DMS53 (cell line): ENCODE results near the gene UNC5B.

ENCODE experiments used
- DNase-seq: peaks from one replicate; lab custom pipeline; 2025; lab: John Stamatoyannopoulos, UW

UNC5B gene

DNA sequence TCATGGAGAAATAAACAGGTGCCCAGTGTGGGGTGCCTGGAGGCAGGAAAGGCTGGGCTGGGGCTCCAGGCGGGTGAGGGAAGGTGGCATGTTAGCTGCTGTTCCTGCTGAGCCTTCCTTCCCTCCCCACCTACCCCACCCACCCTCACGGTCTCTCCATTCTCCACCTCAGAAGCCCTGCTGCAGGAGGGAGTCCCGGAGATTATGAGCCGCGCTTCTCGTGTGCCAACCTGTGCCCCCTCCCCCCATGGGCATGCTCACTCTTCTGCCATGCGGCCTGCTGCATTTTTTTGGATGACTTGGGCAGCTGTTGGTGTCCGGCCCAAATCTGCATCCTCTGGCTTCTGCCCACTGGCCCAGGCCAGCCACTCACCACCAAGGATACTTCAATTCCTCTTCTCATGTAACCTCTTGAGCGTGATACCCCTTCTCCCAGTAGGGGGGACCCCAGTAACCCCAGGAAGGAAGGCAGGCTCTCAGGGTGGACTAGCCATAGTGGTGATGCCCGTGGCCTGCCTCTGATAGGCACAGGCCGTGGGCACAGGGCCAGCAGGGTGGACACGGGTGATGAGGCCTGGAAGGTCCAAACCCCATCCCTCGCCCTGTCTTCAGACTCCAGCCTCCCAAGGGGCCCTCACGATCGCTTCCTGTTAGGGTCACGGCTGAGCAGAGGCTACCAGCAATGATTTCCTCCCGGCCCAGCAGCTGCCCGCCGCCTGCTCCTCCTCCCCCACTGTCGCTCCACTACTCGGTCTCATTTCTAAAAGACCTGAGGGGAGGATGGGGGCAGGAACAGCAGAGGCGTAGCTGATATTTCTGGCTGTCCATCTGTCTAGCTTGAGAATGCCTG, 27.8 kb downstream of the UNC5B start:
- no peak for DNase-seq

DNA sequence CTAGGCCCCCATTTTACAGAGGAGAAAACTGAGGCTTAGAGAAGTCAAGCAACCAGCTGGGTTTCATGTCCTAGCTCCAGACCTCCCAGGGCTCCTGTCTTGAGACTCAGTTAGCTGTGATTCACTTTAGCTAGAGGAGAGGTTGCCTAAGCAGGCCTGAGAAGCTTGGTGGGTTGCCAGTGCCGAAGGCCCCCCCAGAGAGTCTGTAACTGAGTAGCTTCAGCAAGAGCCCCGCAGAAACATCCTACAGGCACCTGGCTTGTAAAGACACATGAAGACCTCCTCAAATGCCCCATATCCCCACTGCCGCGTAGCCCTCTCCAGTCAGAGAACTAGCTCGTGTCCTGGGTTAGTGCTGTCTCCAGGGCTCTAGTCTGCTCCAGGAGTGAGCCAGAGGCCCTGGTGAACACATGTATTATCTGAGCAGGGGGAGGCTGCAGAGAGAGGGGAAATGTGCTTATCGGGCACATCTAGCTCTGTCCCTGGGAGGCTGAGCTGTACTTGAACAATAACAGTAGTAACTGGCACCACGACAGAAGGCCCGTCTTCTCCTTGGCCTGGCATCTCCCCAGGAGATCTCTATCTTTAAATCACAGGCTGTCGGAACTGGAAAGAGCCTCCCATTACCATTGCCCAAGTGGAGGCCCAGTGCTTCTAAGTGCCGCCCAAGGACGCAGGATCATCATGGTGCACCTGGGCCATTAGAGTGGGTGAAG, 28.9 kb downstream of the UNC5B start:
- no peak for DNase-seq

DNA sequence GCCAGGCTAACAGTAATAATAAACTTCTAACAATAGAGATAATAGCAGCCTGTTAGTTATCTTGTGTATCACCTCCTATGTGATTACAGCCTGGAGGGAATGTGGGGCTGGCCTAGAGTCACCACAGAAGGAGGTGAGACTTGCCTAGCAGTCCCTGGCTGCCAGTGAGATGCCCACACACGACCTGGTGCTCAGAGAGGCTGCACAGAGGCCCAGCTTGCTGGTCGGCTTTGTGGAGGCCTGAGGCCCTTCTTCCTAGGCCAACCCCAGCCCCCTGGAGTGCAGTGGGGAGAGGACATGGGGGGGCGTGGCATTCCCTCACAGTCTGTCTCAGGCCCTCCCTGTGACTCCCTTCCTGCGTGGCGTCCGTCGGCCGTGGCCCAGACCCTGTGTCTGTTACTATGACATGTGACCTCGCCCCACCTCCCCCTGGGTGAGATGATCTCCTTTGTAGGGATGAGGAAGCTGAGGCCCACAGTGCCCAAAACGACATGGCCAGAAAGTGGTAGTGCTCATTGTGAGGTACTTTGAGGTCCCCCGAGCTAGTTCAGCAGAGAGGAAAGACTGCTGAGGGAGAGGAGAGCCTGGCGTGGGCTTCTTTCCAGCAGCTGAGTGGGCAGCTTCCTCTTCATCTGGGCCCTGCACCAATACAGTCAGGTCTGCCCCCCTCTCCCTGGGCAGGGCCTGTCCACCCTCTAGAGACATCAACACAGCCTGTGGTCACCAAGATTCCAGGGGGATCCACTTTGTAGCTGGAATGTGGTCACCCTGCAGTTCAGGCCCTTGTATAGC, 29.7 kb downstream of the UNC5B start:
- no peak for DNase-seq

DNA sequence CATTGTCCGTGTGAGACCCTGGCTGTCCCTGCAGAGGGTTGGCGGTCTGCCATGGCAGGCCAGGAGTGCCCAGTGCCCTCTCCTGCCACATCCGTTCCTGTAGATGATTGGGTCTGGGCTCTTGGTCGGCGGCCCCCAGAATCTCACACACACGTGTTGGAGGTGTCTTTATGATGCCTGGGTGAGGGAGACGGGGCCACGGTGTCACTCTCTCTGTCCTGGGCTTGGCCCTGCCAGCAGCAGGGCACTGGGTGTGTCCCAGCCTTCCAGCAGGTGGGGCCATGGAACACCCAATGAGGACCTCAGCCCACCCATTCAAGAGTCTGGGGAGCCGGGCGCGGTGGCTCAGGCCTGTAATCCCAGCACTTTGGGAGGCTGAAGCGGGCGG, 30.2 kb downstream of the UNC5B start:
- DNase-seq, result no peak

DNA sequence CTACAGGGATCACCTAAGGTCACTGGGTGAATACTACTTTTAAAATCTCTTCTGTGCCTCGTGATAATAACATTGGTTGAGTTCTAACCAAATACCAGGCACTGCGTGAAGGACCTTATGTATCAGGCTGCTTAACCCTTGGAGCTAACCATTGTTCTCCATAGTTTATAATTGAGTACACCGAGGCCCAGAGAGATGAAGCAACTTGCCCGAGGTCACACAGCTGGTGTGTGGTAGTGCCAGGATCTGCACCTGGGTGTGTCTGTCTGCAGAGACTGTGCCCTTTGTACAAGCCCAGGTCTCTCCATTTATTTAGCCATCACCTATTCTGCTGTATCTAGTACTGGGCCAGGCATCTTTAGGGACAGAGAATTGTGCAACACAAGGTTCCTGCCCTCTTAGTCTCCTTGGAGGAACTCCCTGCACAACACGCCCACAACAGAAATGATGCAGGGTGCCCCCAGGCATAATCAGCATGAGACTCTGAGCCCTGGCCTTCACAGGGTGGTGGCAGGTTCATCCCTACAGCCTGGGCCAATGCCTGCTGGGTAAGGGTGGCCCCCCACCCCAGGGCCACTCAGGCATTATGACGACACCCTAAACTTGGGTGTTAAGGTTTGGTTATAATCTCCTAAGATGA, 31.5 kb downstream of the UNC5B start:
- no peak for DNase-seq

DNA sequence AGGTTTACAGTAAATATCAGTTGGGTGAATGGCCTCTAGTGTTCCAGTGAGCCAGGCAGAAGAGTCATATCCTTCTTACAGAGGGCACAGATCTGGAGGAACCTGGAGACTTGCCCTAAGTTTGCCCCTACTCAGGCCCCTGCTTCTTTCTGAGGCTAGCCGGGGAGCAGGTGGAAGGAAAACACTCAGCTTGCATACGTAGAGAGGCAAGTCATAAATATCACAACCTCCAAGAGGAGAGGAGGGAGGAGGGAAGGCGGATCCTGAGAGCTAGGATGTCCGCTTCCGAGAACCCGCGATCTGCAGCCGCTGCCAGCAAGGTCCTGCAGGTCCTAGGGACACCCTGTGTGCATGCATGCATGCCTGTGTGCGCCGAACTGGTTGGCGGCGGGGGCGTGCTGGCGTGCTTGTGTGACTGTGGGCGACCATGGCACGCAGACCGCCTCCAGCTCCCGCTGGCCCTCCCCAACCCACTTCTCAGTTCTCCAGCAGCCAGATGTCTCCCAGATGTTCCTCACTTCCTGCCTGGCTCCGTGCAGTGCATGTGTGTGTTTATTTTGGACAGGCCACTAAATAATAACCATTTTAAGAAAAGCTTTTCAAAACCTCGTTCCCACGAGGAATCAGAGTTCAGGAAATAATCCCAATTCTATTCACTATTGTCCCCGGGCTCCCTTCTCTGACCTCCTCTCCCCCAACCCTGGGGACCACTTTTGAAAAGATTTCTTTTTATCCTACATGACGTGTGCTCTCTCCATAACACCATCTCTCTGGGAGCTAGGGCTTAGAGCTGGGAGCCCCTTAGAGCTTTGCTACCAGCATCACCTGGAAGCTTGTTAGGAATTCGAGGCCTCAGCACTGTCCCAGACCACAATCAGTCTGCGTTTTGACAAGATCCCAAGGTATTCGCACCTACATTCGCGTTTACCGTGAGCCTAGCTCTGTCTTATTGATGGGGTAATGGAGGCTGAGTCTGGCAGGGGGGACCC, 32.4 kb downstream of the UNC5B start:
- DNase-seq, result peak; percentile 43

DNA sequence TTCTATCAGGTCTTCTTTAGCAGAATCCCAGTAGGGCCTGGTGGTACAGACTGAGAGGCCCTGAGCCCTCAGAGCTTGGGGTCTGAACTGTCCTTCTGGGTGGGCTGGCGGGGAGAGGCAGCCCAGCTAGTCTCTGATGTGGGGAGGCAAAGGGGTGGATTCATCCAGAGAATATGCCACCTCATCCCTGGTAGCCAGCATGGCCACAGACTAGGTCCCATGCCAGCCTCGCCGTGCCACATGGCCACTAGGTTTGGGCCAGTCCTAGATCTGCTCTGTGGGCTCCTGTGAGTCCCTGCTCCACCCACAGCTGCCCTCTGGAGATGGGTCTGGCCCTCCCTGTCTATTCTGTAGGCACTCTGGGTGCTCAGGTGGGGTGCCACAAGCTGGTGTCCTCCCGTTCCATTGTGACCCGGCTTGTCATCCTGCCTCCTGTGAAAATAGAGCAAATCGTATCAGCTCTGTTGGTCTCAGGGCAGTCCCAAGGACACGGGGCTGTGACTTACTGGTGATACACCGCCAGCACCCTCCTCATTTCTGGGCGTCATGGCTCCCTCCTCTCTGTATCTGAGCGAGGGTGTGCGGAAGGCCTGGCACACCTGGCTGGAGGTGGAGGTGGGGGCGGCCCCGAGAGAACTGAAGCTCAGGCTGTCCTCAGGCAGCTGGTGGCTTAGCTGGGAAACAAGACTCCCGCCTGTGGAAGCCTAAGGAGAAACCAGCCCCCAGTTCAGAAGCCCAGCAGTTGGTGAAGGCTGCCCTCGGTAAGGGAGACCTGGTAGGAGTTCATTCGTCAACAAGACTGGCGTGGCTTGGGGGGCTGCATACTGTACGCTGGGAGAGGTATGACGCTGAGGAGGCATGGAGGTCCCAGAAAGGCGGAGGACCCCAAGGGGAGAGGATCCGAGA, 33.3 kb downstream of the UNC5B start:
- no peak for DNase-seq

DNA sequence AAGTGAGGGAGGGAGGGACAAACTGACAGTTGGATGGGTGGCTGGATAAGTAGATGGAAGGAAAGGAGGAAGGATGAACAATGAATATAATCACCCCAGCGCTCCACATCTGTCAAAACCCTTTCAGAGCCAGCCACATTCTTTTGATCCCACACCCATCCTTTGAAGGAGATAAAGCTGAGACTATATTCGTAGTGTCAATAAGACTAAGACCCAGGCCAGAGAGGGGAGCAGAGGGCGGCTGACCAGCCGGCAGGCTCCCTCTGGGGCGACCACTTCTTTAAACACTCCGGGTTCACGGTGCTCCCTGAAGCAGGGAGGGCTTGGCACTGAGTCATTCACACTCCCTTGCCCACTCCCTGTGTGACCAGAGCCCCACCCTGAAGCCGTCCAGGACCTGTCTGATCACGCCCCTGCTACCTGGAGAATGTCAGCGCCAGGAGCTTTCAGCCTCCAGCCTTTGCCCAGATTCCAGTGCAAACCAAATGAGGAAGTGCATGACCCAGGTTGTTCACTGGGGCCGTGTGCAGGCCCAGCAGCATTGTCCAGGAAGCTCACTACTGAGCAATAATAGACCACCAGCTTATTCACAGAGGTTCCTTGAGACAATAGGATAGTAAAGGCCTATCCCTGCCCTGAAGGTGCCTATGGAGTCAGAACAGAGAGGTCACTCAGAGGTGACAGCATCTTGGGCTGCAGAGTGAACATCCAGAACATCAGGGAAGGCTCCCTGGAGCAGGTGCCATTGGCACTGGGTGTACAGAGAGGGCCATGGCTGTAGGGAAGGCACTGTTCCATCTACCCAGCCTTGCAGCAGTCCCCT, 34.4 kb downstream of the UNC5B start:
- no peak for DNase-seq

DNA sequence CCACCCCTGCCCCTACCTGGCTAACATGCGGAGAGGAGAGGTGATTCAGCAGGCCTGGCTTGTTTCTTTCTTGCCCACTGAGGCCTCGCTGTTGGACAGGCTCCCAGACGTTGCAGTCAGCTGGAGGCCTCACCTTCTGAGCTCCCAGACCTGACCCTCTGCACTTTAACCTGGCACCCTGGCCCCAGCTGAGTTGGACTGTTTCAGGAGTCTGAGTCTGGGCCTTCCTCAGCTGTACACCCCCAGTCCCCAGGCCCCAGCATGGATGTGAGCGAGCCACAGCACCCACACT, 35.0 kb downstream of the UNC5B start:
- no peak for DNase-seq

DNA sequence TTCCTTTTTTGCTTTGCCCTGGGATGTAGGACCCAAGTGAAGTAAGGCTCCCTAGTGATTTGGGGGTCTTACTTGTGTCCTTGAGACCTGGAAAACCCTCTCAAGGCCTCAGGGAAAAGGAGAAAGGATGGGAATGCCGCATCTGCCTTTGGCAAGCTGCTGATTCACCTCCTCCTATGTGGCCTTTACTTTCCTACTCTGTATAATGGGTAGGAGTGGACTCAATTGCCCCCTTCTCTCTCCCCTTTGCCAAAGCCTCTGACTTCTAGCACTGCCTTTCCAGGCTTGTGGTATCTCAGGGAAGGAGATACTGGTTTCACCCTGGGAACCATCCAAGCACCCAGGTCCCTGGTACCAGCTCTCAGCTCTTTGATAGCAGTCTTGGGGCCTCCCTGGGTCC, 35.4 kb downstream of the UNC5B start:
- no peak for DNase-seq

DNA sequence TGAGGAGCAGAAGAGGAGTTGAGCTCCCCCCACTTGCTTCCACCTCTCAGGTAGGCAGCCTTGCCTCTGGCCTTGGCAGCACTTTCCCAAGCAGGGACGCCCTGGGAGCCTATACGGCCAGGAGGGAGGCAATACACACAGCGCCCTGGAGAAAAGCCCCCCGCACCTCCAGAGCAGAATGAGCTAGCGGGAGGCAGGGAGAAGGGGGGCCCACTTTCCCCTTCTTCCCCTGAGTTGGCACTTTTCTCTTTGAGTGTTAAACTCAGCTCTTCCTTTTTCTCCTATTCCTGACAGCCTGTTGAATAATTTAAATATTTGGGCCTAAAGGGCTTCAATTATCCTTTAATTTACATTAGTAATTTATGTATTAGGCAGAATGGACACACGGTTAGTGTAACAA, 35.8 kb downstream of the UNC5B start:
- no peak for DNase-seq

DNA sequence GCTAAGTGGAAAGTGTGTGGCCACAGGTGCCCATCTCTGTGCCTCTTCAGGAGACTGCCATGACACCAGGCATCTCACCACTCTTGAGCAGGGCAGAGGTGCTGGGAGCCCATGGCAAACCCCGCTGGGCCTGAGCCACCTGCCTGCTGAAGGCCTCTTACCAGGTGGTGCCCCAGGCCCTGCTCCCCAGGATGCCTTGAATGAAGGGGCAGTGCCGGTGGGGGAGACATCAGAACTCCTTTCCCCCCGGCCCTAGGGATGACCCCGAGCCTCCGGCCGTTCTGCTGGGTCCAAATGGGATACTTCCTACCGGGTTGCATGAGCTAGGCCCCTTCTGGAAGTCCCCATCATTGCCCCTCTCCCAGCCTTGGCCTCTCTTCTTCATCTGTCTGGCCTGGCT, 37.6 kb downstream of the UNC5B start:
- no peak for DNase-seq

DNA sequence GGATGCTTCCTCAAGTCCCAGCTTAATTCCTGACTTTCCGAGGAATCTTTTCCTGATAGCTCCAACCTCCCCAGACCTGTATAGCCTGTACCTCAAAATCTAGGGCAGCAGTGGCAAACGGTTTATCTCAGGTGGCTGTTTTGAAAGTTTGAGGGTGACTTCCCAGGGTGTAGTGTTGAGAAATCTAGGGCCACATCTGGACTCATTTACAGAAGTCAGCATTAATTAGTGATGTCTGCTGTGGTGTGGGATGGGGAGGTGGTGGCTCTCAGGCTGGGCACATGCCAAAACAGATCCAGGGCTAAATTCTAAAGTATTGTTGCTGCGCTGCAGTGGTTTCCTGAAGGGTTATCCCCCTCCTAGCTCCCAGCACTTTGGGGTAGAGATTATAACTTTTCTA, 38.0 kb downstream of the UNC5B start:
- DNase-seq, result no peak

DNA sequence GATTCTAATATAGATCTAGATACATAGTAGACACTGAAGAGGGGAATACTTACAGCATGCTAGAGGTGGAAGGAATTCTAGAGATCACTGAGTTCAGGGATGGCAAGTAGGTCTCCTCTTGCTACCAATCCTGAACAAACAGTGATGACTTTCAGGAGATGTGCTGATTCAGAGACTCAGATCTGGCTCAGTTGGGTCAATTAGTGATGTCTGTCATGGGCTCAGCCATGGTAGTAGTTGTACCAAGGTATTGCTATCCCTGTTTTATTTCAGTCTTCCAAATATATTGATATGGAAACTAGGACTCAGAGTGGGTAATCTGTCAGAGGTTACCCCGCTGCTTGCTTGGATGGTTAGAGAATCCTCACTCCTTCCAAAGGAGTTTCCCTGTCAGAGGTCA, 38.5 kb downstream of the UNC5B start:
- no peak for DNase-seq

DNA sequence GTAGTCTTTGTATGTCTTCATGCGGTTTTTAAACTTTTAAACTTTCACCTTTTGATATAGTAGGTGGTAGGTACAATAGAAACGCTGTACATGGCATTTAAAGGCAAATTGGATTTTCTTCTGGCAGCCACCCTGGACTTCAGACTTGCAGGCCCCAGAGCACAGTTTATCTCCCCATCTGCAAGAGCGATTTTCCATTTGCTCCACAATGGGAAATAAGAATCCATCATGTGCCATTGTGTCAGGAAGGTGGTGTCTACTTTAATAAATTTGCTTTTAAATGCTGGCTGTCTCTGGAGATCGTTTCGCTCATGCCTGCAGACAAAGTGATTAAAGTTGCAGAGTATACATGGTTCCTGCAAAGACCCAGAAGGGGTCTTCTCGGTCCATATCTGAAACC, 38.9 kb downstream of the UNC5B start:
- DNase-seq, result no peak

DNA sequence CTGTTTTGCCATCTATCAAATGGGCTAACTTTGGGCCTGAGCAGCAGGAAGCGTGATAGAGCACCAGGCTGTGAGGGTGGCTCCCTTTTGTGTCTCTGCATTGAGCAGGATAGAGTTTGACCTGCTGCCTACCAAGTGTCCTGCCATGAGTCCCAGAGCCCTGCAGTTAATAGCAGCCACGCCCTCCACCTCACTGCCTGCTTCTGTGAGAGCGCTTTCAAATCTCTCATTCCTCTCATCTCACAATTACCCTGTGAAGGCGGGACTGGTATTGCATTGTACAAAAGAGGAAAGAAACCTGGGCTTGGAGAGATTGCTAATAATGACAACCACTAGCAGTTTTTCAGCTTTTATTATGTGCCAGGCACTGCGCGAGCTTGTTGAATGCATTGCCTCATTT, 39.9 kb downstream of the UNC5B start:
- no peak for DNase-seq

DNA sequence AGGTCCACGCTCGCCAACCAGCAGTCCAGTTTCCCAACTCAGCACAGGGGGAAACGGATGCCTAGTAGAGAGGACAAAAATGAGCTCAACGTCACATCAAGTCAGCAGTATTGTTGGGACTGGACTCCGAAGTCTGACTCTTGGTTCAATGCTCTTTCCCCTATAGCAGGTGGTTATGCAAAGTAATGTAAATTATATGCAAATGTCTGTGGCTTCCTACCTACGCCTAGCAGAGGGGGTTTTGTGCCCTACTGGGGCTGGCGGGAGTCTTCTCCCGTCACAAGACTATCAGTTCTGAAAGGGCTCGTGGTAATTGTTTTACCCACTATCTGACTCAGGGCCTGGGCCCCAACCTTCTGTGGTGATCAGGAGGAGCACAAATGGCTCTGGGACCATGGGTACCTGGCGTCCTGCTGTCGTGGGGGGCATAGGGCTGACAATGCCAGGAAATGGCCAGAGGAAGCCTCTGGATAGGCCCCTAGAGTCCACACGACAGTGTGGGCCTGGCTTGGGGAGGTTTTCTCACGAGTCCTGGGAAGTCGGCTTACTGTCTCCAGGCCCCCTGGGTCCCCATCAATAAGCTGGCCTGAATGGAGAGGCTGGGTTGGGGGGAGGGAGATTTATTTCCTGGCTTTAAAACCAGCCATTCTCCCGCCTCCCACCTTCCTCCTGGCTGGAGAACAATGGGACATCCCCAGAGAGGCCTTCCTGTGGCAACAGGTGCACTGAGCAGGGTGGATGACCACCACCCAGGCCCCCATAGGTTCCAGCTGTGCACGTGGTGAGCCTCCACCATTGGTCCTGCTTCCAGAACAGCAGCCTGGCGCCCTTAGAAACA, 41.8 kb downstream of the UNC5B start:
- DNase-seq, result no peak

DNA sequence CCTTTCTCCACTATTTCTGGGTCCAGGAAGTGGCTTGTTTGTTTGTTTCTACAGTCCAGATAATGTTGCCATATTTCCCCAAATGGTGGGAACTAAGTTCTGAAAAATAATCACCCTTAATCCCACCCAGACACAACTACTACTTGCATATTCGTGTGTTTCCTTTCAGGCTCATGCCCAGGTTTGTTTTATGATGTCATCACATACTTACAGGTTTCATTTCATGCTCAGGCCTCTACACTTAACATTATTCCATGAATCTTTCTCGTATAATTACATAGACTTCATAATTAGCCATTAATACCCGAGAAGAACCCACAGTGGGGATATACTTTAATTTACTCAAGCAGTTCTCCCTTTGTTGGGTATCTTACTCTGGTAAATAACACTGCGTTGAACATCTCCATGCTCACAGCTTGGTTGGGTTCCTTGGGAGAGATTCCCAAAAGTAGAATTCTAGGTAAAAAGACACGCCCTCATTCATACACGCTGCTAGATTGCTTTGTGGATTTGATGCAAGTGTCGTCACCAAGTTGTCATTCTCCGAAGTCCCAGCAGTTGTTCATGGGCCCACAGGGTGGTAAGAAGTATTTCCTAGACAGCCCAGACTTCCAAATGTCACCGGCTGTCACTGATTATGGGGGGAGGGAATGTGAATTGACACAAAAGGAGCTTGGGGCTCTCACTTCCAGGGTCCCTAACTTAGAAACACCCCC, 42.6 kb downstream of the UNC5B start:
- no peak for DNase-seq
